H1 (cell line): ENCODE data around the gene NOTCH4. TPM values are rescaled to one million over a fixed set of nuclear protein-coding genes. Genes with fewer than 3 reads are reported as not detected.

Source experiments
- CTCF ChIA-PET: fragments of 300-600 bp; sonication (Branson Sonifier 250); formaldehyde crosslinking; loops from one replicate; lab custom pipeline; 2021; ENCODE audit not compliant: partially characterized antibody; lab: Charles Lee
- POLR2A ChIA-PET: fragments of 300-600 bp; sonication (Branson Sonifier 250); formaldehyde crosslinking; loops from one replicate; lab custom pipeline; 2021; ENCODE audit warnings: inconsistent platforms; ENCODE audit not compliant: partially characterized antibody; lab: Charles Lee
- DNase-seq, 2 experiments: peaks; one replicate each; pipeline versions ENCODE4 v3.0.0 to v3.0.0-alpha.2; 2010 to 2022; ENCODE audit warnings: low spot score in 2 of 2, low read depth in 1 of 2, mixed read lengths in 1 of 2
- FAIRE-seq: peaks from 2 replicates; lab custom pipeline; 2011; peaks lifted over from hg19 to GRCh38; lab: Jason Lieb, UNC
- H2AFZ ChIP-seq: 2 replicates; pipeline ENCODE4 v1.8.1; 2012; ENCODE audit warnings: low read length, inconsistent platforms
- H2AK5ac ChIP-seq: 2 replicates; pipeline ENCODE4 v1.6.1; 2013; ENCODE audit warnings: low read depth, low read length
- H2BK120ac ChIP-seq: replicated peaks from 2 replicates; pipeline ENCODE3; 2013; ENCODE audit warnings: low read depth, low read length, inconsistent platforms
- H2BK12ac ChIP-seq: 2 replicates; pipeline ENCODE4 v1.6.1; 2013; ENCODE audit warnings: low read depth, low read length
- H2BK15ac ChIP-seq: 2 replicates; pipeline ENCODE4 v1.6.1; 2013; ENCODE audit warnings: low read length
- H2BK20ac ChIP-seq: 2 replicates; pipeline ENCODE4 v1.6.1; 2013; ENCODE audit warnings: low read length
- H2BK5ac ChIP-seq: 2 replicates; pipeline ENCODE4 v1.6.1; 2013; ENCODE audit warnings: low read depth, low read length
- H3K14ac ChIP-seq: 2 replicates; pipeline ENCODE4 v1.6.1; 2013; ENCODE audit warnings: inconsistent platforms; ENCODE audit not compliant: insufficient read length
- H3K18ac ChIP-seq: 2 replicates; pipeline ENCODE4 v1.6.1; 2013; ENCODE audit warnings: low read length; ENCODE audit errors: extremely low read depth
- H3K23ac ChIP-seq: 2 replicates; pipeline ENCODE4 v1.6.1; 2013; ENCODE audit warnings: inconsistent platforms; ENCODE audit not compliant: insufficient read length
- H3K23me2 ChIP-seq: 2 replicates; pipeline ENCODE4 v1.6.1; 2013; ENCODE audit warnings: low read depth, low read length
- H3K27ac ChIP-seq: 2 replicates; pipeline ENCODE4 v1.6.1; 2011; ENCODE audit warnings: low read depth, low read length, inconsistent platforms
- H3K27me3 ChIP-seq, 4 experiments: replicated peaks in 1 of 4; 1 replicate in 1 of 4; 2 replicates in 3 of 4; pipeline versions ENCODE4 v1.6.1 to v1.8.1; 2011 to 2013; ENCODE audit warnings: low read length in 3 of 4, mild to moderate bottlenecking in 3 of 4, inconsistent platforms in 2 of 4, mixed read lengths in 2 of 4, moderate library complexity in 1 of 4; ENCODE audit not compliant: control insufficient read depth in 3 of 4, insufficient read depth in 3 of 4; ENCODE audit errors: extremely low read depth in 1 of 4
- H3K36me3 ChIP-seq, 4 experiments: 2 replicates each; pipeline versions ENCODE4 v1.6.1 to v1.8.1; 2011 to 2013; ENCODE audit warnings: mild to moderate bottlenecking in 4 of 4, low read length in 3 of 4, moderate library complexity in 2 of 4, control low read depth in 1 of 4, inconsistent platforms in 1 of 4; ENCODE audit not compliant: insufficient read depth in 4 of 4, control insufficient read depth in 2 of 4
- H3K4ac ChIP-seq: replicated peaks from 2 replicates; pipeline ENCODE3; 2013; ENCODE audit warnings: low read length, low read depth, mixed read lengths, inconsistent platforms; ENCODE audit not compliant: insufficient read length
- H3K4me1 ChIP-seq, 4 experiments: replicated peaks in 1 of 4; 1 replicate in 1 of 4; 2 replicates in 3 of 4; pipeline versions ENCODE4 v1.6.1 to v1.8.1; 2011 to 2013; ENCODE audit warnings: low read length in 3 of 4, inconsistent platforms in 2 of 4, mixed read lengths in 1 of 4; ENCODE audit not compliant: insufficient read depth in 4 of 4, control insufficient read depth in 3 of 4
- H3K4me2 ChIP-seq, 2 experiments: 2 replicates each; pipeline versions ENCODE4 v1.6.1 to v1.8.1; 2011 to 2013; ENCODE audit warnings: low read depth in 2 of 2, low read length in 2 of 2, control low read depth in 1 of 2, inconsistent platforms in 1 of 2, mild to moderate bottlenecking in 1 of 2; ENCODE audit not compliant: insufficient read depth in 1 of 2
- H3K4me3 ChIP-seq, 4 experiments: fragments of 200-600, 300-600 bp in 1 of 4; sonication (generic), shearing (Covaris generic), sonication (Bioruptor Twin) in 1 of 4; 2 replicates each; pipeline versions ENCODE4 v1.5.1 to v1.8.1; 2011 to 2016; ENCODE audit warnings: low read length in 4 of 4, low read depth in 3 of 4, control low read depth in 2 of 4, inconsistent platforms in 2 of 4, mild to moderate bottlenecking in 2 of 4, mixed read lengths in 1 of 4, moderate library complexity in 1 of 4; ENCODE audit not compliant: insufficient read depth in 2 of 4; ENCODE audit errors: extremely low read depth in 1 of 4
- H3K56ac ChIP-seq: replicated peaks from 2 replicates; pipeline ENCODE3; 2013; ENCODE audit warnings: low read depth, mild to moderate bottlenecking, mixed read lengths, low read length, inconsistent platforms; ENCODE audit not compliant: insufficient read length
- H3K79me1 ChIP-seq: 2 replicates; pipeline ENCODE4 v1.6.1; 2013; ENCODE audit warnings: low read depth, low read length, control low read depth
- H3K79me2 ChIP-seq, 2 experiments: 2 replicates each; pipeline versions ENCODE4 v1.6.1 to v1.8.1; 2012 to 2013; ENCODE audit warnings: low read length in 2 of 2, mild to moderate bottlenecking in 2 of 2, inconsistent platforms in 1 of 2; ENCODE audit not compliant: insufficient read depth in 2 of 2, control insufficient read depth in 1 of 2
- H3K9ac ChIP-seq, 4 experiments: replicated peaks in 1 of 4; 1 replicate in 1 of 4; 2 replicates in 3 of 4; pipeline versions ENCODE4 v1.6.1 to v1.8.1; 2011 to 2013; ENCODE audit warnings: low read depth in 3 of 4, low read length in 3 of 4, control low read depth in 2 of 4, mild to moderate bottlenecking in 2 of 4, moderate library complexity in 2 of 4, inconsistent platforms in 1 of 4; ENCODE audit errors: extremely low read depth in 1 of 4
- H3K9me3 ChIP-seq, 2 experiments: 2 replicates each; pipeline versions ENCODE4 v1.6.1 to v1.8.1; 2012 to 2013; ENCODE audit warnings: mild to moderate bottlenecking in 2 of 2, moderate library complexity in 2 of 2, control low read depth in 1 of 2, inconsistent platforms in 1 of 2, low read depth in 1 of 2, low read length in 1 of 2, mixed read lengths in 1 of 2; ENCODE audit not compliant: insufficient read depth in 2 of 2
- H4K20me1 ChIP-seq, 2 experiments: replicated peaks in 1 of 2; 2 replicates each; pipeline versions ENCODE3 to v1.8.1; 2011 to 2013; ENCODE audit warnings: inconsistent platforms in 2 of 2, low read length in 2 of 2, mild to moderate bottlenecking in 1 of 2; ENCODE audit not compliant: insufficient read depth in 2 of 2, control insufficient read depth in 1 of 2
- H4K5ac ChIP-seq: 2 replicates; pipeline ENCODE4 v1.6.1; 2013; ENCODE audit warnings: low read length, low read depth, mixed read lengths, inconsistent platforms; ENCODE audit not compliant: insufficient read length
- H4K8ac ChIP-seq: 2 replicates; pipeline ENCODE4 v1.8.0; 2013; ENCODE audit warnings: mild to moderate bottlenecking, moderate library complexity, low read length, inconsistent platforms; ENCODE audit not compliant: insufficient read depth; ENCODE audit errors: extremely low read depth
- H4K91ac ChIP-seq: replicated peaks from 2 replicates; pipeline ENCODE3; 2013; ENCODE audit warnings: low read length, mixed read lengths, inconsistent platforms; ENCODE audit not compliant: insufficient read length
- CHD2 ChIP-seq: IDR thresholded peaks from 2 replicates; pipeline ENCODE4 v1.6.1; 2012; ENCODE audit warnings: low read length, improper control_type of control experiment
- TEAD4 ChIP-seq: IDR thresholded peaks from 2 replicates; pipeline ENCODE4 v1.6.1; 2012; ENCODE audit warnings: low read depth, low read length, inconsistent platforms, mixed read lengths
- WGBS, 2 experiments: shearing (Covaris generic) in 1 of 2; methylation state at CpG; one replicate each; pipeline versions ENCODE4 v1.1.6 to v1.1.7; 2013 to 2015; ENCODE audit warnings: low lambda C conversion rate in 2 of 2, mixed read lengths in 2 of 2, inconsistent platforms in 1 of 2, low coverage in 1 of 2, missing lambda C conversion rate in 1 of 2; ENCODE audit not compliant: insufficient replicate concordance in 2 of 2, insufficient coverage in 1 of 2, insufficient read length in 1 of 2; ENCODE audit errors: extremely low coverage in 1 of 2, missing lambda C conversion rate in 1 of 2; 5-methylcytosine and 5-hydroxymethylcytosine counted together
- polyA plus RNA-seq, 7 experiments: library from polyadenylated mRNA; depleted of rRNA in 3 of 7; stranded (reverse) in 5 of 7; unstranded in 2 of 7; fragments of >200 nt in 5 of 7; fragments of 200-250 nt in 2 of 7; gene quantifications; 1 replicate in 5 of 7; 2 replicates in 1 of 7; 4 replicates in 1 of 7; pipeline versions ENCODE4 v1.2.1 to v1.2.3, GENCODE V29; 2011 to 2013; ENCODE audit warnings: missing spikeins in 2 of 7, mixed read lengths in 2 of 7
- total RNA-seq: library from RNA; stranded (reverse); fragmentation: NEBNext Ultra II Directional; extraction: Animal tissue kit (Norgen Biotek cat#: 25700); gene quantifications from 2 replicates; pipeline ENCODE4 v1.2.1, GENCODE V29; 2021

Gene NOTCH4
- total and polyA plus RNA-seq, 2 of the 8 experiments (the other 6 are each of a cell fraction or from before 2014, with no cell fraction given), result 1.9 to 2.8 TPM

- Histone ChIP-seq H2AK5ac (no peak overlapping the region), H3K4me2 (no peak overlapping the region), H2BK12ac (no peak overlapping the region), H3K4ac (no peak overlapping the region), H3K36me3 (peaks cover 6 to 45% (median 33%) of the 10 kb centered on the region in 4 experiments), H2BK5ac (no peak overlapping the region), H4K91ac (no peak overlapping the region), H2BK20ac (no peak overlapping the region), H3K23me2 (peaks cover 6% of the 10 kb centered on the region; the same call in 1 of the 2 replicates), H3K14ac (no peak overlapping the region), H4K20me1 (peaks cover 0 to 3% of the 10 kb centered on the region in 2 experiments), H3K9me3 (no peaks in the 10 kb centered on the region), H3K27me3 (no peaks in the 10 kb centered on the region; a peak in 1 of 7 replicates), H3K18ac (no peak overlapping the region), H4K5ac (no peak overlapping the region), H3K9ac (no peak overlapping the region), H3K27ac (no peak overlapping the region), H3K4me1 (peaks cover 0 to 9% (median 2%) of the 10 kb centered on the region in 4 experiments; a peak in 5 of 7 replicates), H2BK15ac (no peak overlapping the region), H3K79me2 (peaks cover 0 to 14% of the 10 kb centered on the region in 2 experiments; a peak in 2 of 4 replicates), H4K8ac (no peak overlapping the region; the same call in 1 of the 2 replicates), H2BK120ac (no peak overlapping the region), H2AFZ (no peak overlapping the region), H3K79me1 (peaks cover 6% of the 10 kb centered on the region), H3K23ac (no peak overlapping the region), H3K4me3 (no peak overlapping the region), H3K56ac (no peak overlapping the region)
- ChIA-PET POLR2A (interaction anchor here (1.8 to 7.9 kb wide), 2 partner anchors 9 to 17 kb away, joined by 11 to 194 read pairs; partner anchors contain the start of genes GPSM3 and PBX2), CTCF (interaction anchor here (1.2 to 2.0 kb wide), 4 partner anchors 9 to 65 kb away, joined by 3 to 8 read pairs (median 4); partner anchors contain the start of gene EGFL8)
- no peak for TF ChIP-seq CHD2
- no peak for TF ChIP-seq TEAD4
- DNase-seq (no peak), FAIRE-seq (no peak)
- WGBS, 2 experiments, result 87% methylated on average over 15 of the region's 15 CpGs; no CpG with 5 or more reads in 1 of the 2 experiments
Observed at GRCh38 chr6:32183483-32184083, 40.3 kb downstream of the NOTCH4 start.
